Stomach (tissue), 4 donors: Measurements from ENCODE around the gene PRC1.

Experiments used
- EP300 ChIP-seq: sonication (generic); formaldehyde crosslinking; IDR thresholded peaks from one replicate; pipeline ENCODE4 v1.6.1; 2017; ENCODE audit warnings: antibody characterized with exemption
- POLR2A ChIP-seq, 4 donors: fragments of 450-650 bp; IDR thresholded peaks; one replicate each; pipeline ENCODE4 v1.6.1; 2016; ENCODE audit warnings: antibody characterized with exemption in 4 of 4, control low read depth in 2 of 4, mild to moderate bottlenecking in 1 of 4, moderate library complexity in 1 of 4
- POLR2AphosphoS5 ChIP-seq, 3 donors: sonication (generic); formaldehyde crosslinking; IDR thresholded peaks; one replicate each; pipeline ENCODE4 v1.6.1; 2016; ENCODE audit warnings: antibody characterized with exemption in 3 of 3
- TF ChIP-seq, protein P1 (sequence below), 7 experiments: fragments of 450-650 bp in 4 of 7; fragments of 200-600 bp in 3 of 7; sonication (generic) in 3 of 7; IDR thresholded peaks; one replicate each; pipeline ENCODE4 v1.5.1; 2016 to 2019; ENCODE audit warnings: antibody characterized with exemption in 7 of 7, control low read depth in 2 of 7, mild to moderate bottlenecking in 1 of 7

DNA sequence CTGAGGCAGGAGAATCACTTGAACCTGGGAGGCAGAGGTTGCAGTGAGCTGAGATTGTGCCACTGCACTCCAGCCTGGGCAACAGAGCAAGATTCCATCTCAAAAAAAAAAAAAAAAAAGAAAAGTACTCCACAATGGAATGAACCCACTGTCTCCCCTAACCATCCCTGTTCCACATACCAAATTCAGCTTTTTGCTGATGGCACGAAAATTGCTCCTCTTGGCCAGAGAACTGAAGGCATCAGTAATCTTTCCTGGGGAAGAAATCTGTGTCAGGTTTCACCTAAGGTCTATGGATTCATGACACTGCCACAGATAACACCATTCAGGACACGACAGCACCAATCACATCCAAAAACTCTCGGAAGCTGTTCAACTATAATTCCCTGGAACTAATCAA, 6.9 kb upstream of the PRC1 start:
- TF ChIP-seq, protein P1, sequence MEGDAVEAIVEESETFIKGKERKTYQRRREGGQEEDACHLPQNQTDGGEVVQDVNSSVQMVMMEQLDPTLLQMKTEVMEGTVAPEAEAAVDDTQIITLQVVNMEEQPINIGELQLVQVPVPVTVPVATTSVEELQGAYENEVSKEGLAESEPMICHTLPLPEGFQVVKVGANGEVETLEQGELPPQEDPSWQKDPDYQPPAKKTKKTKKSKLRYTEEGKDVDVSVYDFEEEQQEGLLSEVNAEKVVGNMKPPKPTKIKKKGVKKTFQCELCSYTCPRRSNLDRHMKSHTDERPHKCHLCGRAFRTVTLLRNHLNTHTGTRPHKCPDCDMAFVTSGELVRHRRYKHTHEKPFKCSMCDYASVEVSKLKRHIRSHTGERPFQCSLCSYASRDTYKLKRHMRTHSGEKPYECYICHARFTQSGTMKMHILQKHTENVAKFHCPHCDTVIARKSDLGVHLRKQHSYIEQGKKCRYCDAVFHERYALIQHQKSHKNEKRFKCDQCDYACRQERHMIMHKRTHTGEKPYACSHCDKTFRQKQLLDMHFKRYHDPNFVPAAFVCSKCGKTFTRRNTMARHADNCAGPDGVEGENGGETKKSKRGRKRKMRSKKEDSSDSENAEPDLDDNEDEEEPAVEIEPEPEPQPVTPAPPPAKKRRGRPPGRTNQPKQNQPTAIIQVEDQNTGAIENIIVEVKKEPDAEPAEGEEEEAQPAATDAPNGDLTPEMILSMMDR (IDR thresholded peaks at IDR 0.05): no peak
- TF ChIP-seq POLR2AphosphoS5 (IDR thresholded peaks at IDR 0.05) (no peak), EP300 (no peak), POLR2A (IDR thresholded peaks at IDR 0.05) (no peak)
